Activated naive CD4-positive, alpha-beta T cell treated with anti-CD3 and anti-CD28 coated beads, Interleukin-2, amount 50 U/mL, for 16 hours (primary cell): ENCODE measurements around the gene ZCCHC10.
"Not testable (repeated sequence)": the region's sequence is repeated elsewhere in the genome, so short reads cannot be mapped to it uniquely, and the experiment has no call there.

Experiments used
- DNase-seq: peaks from one replicate; pipeline ENCODE4 v3.0.0-alpha.2; 2020

ZCCHC10 gene

GRCh38 chr5:132971483-132972435 lies 54.6 kb downstream of the ZCCHC10 start:
- no peak for DNase-seq

GRCh38 chr5:132965120-132965519 lies 61.2 kb downstream of the ZCCHC10 start:
- DNase-seq: no peak

GRCh38 chr5:132963171-132964104 lies 62.9 kb downstream of the ZCCHC10 start, which contains the start of gene AFF4:
Gene AFF4 (minus strand): TSS chr5:132963634. CDS start chr5:132937189, 26,445 bp downstream.
- peak; percentile 84 for DNase-seq

GRCh38 chr5:132962429-132963021 lies 63.8 kb downstream of the ZCCHC10 start:
- no peak for DNase-seq

GRCh38 chr5:132961887-132962286 lies 64.5 kb downstream of the ZCCHC10 start:
- DNase-seq: no peak

- not testable (repeated sequence) for DNase-seq
Observed at GRCh38 chr5:132961123-132961815, 65.1 kb downstream of the ZCCHC10 start.

GRCh38 chr5:132956166-132956799 lies 70.1 kb downstream of the ZCCHC10 start:
- DNase-seq: not testable (repeated sequence)

GRCh38 chr5:132953710-132954109 lies 72.6 kb downstream of the ZCCHC10 start:
- DNase-seq: no peak

GRCh38 chr5:132952829-132953228 lies 73.5 kb downstream of the ZCCHC10 start:
- DNase-seq: no peak

GRCh38 chr5:132951897-132952296 lies 74.5 kb downstream of the ZCCHC10 start:
- no peak for DNase-seq

- no peak for DNase-seq
Observed at GRCh38 chr5:132949136-132949535, 77.2 kb downstream of the ZCCHC10 start.

- no peak for DNase-seq
Observed at GRCh38 chr5:132947671-132948070, 78.7 kb downstream of the ZCCHC10 start.
